GM18867 (cell line): ENCODE results near the gene SLC38A2.
"Not testable (repeated sequence)": the region's sequence is repeated elsewhere in the genome, so short reads cannot be mapped to it uniquely, and the experiment has no call there.

Source experiments
- ATAC-seq: cut with Tn5 transposase; IDR thresholded peaks from one replicate; pipeline ENCODE4 v1.9.1; 2021; ENCODE audit warnings: mild to moderate bottlenecking, moderate library complexity; ENCODE audit not compliant: unreplicated experiment

Gene SLC38A2

GRCh38 chr12:46332260-46332659 lies 40.3 kb downstream of the SLC38A2 start:
- ATAC-seq = no peak

DNA sequence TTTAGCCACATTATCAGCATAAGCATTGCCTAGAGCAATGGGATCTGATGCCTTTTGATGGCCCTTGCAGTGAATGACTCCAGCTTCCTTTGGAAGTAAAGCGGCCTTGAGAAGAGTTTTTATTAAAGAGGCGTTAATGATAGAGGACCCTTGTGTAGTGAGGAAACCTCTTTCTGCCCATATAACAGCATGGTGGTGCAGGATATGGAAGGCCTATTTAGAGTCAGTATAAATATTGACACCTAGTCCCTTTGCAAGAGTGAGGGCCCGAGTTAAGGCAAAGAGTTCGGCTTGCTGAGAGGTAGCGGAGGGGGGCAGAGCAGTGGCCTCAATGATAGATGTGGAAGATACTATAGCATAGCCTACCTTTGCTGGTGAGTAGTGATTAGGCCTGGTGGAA lies 47.5 kb downstream of the SLC38A2 start:
- not testable (repeated sequence) for ATAC-seq

DNA sequence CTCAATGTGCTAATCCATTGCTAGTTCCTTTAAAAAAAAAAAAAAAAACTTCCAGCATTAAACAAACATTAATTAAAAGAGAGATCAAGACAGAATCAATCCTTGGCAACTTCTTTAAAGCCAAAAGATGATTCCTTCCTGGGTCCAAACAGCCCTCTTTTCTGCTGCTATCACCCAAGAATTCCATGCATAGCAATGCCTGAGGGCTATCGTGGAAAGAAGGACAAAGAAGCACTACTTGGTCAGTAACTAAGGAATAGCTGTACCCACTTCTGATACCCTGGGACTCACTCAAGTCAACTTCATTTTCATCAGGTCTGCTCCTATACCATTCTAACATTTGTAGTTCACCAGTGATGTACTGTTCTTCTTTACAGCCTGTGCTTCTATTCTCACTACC lies 51.8 kb downstream of the SLC38A2 start:
- ATAC-seq = no peak

- ATAC-seq = no peak
These were observed 54.5 kb downstream of the SLC38A2 start for GRCh38 chr12:46318037-46318436.
